ELR (cell line): ENCODE measurements around the gene SRSF1.
"Not testable (repeated sequence)": the region's sequence is repeated elsewhere in the genome, so short reads cannot be mapped to it uniquely, and the experiment has no call there.

ENCODE experiments used
- DNase-seq: peaks from one replicate; pipeline ENCODE4 v3.0.0-alpha.2; 2015; ENCODE audit warnings: low read depth

SRSF1 gene, protein sequence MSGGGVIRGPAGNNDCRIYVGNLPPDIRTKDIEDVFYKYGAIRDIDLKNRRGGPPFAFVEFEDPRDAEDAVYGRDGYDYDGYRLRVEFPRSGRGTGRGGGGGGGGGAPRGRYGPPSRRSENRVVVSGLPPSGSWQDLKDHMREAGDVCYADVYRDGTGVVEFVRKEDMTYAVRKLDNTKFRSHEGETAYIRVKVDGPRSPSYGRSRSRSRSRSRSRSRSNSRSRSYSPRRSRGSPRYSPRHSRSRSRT

GRCh38 chr17:58006924-58007780 lies at the start of gene SRSF1:
Gene SRSF1, minus strand, starts transcription at chr17:58007246. Its CDS starts 109 bp downstream, at chr17:58007137.
- DNase-seq: peak; percentile 100

- DNase-seq: no peak
Measured at GRCh38 chr17:58056476-58056875, 49.4 kb upstream of the SRSF1 start.

DNA sequence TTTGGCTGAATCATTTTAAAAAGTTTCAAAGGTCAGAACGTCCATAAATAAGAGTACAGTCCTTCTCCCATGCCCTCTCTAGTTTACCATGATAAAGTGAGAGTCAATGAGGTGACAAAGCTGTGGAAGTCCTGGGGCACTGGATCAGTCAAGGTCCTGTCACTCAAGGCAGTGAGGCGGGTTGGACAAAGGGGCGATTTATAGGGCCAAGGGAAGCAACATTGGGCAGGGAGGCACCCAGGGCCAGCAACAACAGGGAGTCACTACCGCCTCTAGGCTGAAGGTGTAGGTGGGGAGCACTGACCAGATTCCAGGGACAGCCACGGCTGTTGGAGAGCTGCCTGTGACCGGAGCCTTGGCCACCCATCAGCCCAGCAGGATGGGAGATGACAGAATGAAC lies 47.6 kb upstream of the SRSF1 start:
- DNase-seq: no peak

GRCh38 chr17:58052945-58053715 lies 46.1 kb upstream of the SRSF1 start:
- DNase-seq: peak; percentile 12

GRCh38 chr17:58052407-58052806 lies 45.4 kb upstream of the SRSF1 start:
- no peak for DNase-seq

DNA sequence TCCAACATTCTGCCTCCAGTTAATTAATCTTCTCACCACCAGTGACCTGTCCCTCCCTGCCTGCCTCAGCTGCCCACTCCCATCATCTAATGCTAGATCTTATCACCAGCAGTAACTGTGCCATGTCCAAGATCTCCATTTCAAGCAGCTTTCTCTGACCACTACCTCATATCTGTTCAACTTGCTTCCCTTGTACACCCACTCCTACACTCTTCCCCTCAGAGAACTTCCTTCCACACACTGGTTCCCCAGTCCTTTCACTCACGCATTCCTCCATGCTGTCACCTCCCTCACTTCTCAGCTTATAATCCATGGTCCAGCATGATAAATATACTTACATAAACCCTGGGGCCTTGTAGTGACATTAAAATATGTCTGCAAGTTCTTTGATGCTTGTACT lies 44.4 kb upstream of the SRSF1 start:
- no peak for DNase-seq

DNA sequence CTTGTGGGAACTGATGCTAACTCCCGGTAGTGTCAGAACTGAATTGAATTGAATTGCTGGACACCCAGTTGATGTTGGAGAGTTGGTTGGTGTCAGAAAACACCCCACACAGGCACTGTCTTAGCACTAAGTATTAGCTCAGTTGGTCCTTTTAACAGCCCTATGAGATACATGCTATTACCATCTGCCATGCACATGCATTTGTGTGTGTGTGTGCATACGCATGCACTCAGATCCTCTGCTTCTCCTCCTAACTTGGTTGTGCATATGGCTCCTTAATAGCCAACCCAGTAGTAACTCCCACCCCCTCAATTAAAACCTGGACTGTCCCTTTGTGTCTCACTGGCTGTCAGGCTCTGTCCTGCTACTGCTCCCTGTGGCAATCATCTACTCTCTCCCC lies 43.9 kb upstream of the SRSF1 start:
- no peak for DNase-seq

DNA sequence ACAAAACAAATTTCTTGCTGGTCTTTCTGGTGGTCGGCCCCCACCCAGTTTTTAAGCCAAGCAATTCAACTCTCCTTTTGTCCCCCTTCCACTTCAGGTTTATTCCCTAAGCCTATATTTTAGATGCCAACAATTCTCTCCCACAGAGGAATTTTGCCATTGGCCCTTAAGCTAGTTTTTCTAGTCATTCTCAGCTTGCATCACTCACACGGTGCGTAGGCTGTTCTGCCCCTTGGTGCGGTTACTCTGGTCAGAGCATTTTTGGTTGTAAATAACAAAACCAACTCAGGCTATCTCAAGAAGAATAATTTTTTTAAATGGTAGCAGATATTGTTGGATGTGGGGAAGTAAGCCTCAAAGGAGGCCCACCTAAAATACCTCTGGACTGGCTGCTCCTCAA lies 42.5 kb upstream of the SRSF1 start:
- no peak for DNase-seq

DNA sequence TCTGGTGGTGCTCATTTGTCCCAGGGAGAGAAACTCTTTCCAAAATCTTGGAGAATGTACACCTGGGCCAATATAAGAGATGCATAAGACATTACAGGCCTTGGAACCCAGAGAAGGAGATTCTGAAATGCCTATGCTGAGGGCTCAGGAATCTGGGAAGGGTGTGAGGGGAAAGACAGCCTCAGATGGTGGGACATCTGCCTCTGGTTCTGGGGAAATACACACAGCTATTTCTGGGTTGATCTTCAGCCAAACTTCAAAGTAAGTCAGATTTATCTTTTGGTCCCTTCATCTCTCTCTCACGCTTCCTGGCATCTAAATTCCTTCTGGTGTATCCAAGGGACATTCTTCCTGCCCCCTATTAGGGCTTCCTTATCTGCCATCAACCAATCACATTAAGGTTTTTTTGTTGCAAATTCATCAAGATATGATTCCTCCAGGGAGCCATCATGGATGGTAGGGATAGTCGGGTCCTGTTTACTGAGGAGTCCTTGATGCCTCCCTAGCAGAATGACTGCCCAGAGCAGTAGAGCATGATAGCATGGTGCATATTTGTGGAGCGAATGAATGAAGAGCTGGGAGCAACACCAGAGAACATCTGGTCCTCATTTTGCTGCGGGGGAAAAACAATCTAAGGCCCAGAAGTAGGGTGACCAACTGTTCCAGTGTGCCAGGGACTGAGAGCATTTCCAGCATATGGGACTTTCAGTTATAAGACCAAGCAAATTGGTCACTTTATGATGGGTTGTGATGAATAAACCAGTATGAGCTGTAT lies 40.5 kb upstream of the SRSF1 start:
- no peak for DNase-seq

GRCh38 chr17:58046239-58047094 lies 39.4 kb upstream of the SRSF1 start:
- no peak for DNase-seq

DNA sequence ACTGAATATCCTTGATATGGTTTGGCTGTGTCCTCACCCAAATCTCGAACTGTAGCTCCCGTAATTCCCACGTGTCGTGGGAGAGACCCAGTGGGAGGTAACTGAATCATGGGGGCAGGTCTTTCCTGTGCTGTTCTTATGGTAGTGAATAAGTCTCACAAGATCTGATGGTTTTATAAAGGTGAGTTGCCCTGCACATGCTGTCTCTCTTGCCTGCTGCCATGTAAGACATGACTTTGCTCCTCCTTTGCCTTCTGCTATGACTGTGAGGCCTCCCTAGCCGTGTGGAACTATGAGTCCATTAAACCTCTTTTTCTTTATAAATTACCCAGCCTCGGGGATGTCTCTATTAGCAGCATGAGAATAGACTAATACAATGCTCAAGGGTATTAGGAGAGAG lies 37.2 kb upstream of the SRSF1 start:
- DNase-seq: not testable (repeated sequence)

GRCh38 chr17:58043221-58044181 lies 36.5 kb upstream of the SRSF1 start:
- no peak for DNase-seq

DNA sequence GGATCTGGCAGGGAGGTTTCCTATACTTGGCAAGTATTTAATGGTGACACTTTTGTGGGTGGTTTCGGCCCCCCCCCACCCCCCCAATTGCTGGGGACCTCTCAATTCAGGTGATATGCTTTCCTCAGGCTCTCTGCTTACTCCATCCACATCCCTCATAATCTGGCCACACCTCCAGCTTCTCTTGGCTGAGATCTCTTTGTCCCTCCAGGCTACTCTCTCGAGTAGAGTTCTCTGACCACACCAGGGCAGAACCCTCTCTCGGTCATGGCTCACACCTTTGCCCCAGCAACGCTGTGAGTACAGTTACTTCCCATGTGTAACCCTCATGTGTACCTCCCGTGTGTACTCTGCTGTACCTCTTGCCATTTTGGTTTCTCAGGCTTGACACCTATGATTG lies 34.1 kb upstream of the SRSF1 start:
- no peak for DNase-seq

- no peak for DNase-seq
Measured at GRCh38 chr17:58040386-58040785, 33.3 kb upstream of the SRSF1 start.

DNA sequence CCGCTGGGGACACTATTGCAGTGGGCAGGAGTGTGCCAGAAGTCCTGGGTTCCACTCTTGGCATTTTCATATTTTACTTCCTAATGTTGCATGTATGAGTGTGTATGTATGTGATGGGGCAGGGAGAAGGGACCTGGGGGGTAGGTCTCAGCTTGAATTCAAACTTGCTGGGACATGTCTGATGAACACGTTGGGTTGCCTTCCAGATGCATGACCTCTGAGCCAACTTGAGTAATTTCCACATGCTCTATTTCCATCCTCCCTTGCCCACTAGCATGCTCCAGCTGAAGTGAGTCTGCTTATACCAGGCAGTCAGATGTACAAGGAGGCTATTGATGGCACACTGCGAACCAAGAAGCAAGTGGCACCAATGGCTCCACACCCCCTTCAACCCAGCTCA lies 32.9 kb upstream of the SRSF1 start:
- DNase-seq: no peak

DNA sequence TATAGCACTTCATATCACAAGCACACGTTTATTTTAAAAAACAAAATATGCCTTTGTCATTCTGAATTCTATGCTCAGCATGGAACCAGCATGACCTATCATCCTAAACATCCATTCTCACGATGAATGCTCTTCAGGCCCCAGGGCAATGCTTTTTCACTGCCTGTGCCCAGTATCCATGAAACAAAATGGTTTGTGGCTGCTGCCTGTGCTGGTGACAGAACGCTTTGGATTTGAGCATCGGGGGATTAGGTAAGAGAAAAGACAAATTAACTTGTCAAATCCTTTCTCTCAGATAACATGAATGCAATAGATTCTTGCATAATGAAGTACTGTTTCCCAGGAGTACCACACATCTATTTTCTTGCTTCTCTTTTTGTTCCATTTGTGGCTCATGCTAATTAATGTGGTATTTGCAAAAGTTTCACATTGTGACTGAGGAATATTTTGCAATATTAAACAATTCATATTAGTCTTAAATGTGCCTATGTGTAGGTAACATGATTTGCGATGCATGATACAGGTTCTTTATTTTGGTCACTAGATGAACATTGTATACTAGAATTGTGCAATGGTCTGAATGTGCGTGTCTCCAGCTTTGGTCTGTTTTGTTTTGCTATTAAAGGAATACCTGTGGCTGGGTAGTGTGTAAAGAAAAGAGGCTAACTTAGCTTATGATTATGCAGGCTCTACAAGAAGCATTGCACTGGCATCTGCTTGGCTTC lies 25.8 kb upstream of the SRSF1 start:
- no peak for DNase-seq

DNA sequence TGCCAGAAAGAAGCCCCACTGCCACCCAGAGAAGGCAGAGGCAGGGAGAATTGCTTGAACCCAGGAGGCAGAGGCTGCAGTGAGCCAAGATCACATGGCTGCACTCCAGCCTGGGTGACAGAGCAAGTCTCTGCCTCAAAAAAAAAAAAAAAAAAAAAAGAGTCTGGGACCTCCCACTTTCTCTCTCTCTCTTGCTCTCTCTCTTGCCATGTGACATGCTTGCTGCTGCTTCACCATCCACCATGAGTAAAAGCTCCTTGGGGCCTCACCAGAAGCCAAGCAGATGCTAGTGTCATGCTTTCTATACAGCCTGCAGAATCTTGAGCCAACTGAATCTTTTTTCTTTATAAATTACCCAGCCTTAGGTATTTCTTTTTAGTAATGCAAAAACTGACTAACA lies 21.5 kb upstream of the SRSF1 start:
- no peak for DNase-seq

- no peak for DNase-seq
Measured at GRCh38 chr17:58020401-58020800, 13.4 kb upstream of the SRSF1 start.

DNA sequence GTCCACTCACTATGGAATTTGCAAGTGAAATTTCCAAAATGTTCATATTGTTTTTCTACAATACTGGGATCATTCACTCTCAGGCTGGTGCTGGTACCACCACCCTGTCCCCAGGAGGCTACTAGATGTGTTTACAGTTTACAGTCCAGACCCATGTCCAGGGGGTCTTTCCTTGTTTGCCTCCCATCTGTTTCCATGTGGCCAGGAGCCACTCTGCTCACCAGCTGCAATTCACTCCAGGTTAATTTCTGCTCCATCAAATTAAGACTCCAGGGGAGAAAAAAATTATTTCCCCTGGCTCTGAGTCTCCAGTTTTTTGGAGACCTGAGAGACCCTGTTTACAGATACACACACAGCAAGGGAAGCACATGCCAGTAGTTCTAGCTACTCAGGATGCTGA lies 12.5 kb upstream of the SRSF1 start:
- DNase-seq: no peak
